GM13976 (cell line): ENCODE data around the gene MESD.

Experiments used
- DNase-seq: peaks from one replicate; pipeline ENCODE4 v3.0.0; 2012; ENCODE audit warnings: low spot score
- in situ Hi-C: fragments of 300-500 bp; cut with MboI; formaldehyde crosslinking; loops from one replicate; pipeline ENCODE4 v1.12.0; 2022; ENCODE audit warnings: low sequenced_read_pairs, mixed read lengths, inconsistent platforms; ENCODE audit not compliant: unreplicated experiment
- TF ChIP-seq, protein P1 (sequence below): IDR thresholded peaks from 2 replicates; pipeline ENCODE4 v1.5.1; 2012; ENCODE audit warnings: borderline replicate concordance, mild to moderate bottlenecking; ENCODE audit not compliant: insufficient read depth; ENCODE audit errors: extremely low read depth, missing control alignments, control extremely low read depth

Gene MESD

DNA sequence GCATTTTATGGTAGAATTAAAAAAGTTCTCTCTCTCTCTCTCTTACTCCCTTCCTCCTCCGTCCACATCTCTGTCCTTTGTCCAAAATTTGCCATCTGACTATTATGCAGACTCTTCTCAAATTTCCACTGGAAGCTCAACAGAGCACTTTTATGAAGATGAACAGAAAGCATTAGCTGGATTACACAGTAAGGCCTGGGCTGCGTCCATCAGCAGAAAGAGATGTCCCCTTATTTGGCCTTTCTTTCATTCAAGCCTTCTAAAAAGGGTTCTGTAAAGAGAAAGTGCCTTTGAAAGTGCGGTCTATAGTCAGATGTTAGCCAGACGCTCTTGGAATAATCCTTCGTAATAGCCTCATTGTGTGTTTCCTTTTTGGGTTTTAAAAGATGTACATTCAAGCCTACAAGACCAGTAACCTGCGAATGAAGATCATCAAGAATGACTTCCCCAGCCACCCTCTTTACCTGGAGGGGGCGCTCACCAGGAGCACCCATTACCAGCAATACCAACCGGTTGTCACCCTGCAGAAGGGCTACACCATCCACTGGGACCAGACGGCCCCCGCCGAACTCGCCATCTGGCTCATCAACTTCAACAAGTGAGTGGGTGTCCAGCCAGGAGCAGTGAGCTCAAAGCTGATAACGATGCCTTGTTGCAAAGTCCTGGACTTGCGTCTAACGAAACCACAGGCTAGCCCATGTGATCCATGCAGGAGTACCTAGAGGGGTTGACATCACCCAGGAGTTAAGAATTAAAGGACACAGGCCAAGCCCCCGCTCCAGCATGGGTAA lies 53.1 kb downstream of the MESD start:
- DNase-seq: no peak

DNA sequence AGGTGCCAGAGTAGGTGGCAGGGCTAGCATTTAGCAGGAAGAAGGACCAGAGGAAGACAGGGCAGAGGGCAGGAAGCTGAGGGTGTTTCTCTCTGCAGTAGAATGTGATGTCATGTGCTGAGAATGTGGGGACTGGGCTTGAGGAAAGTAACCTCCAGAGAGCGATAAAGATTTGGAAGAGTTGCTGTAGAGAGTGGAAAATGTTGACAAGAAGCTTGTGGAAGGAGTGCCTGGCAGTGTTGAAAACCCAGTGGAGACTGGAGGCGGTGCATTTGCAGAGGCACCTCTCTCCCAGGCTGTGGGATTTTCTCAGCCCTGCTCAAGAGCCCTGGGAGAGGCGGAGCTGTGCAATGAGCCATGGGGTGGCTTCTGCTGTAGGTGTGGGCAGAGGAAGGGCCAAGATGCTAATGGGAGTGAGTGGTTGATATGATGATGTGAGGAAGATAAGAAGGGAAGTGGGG lies 54.8 kb downstream of the MESD start:
- in situ Hi-C loops: no loop called here
- TF ChIP-seq, protein P1, sequence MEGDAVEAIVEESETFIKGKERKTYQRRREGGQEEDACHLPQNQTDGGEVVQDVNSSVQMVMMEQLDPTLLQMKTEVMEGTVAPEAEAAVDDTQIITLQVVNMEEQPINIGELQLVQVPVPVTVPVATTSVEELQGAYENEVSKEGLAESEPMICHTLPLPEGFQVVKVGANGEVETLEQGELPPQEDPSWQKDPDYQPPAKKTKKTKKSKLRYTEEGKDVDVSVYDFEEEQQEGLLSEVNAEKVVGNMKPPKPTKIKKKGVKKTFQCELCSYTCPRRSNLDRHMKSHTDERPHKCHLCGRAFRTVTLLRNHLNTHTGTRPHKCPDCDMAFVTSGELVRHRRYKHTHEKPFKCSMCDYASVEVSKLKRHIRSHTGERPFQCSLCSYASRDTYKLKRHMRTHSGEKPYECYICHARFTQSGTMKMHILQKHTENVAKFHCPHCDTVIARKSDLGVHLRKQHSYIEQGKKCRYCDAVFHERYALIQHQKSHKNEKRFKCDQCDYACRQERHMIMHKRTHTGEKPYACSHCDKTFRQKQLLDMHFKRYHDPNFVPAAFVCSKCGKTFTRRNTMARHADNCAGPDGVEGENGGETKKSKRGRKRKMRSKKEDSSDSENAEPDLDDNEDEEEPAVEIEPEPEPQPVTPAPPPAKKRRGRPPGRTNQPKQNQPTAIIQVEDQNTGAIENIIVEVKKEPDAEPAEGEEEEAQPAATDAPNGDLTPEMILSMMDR: no peak
- DNase-seq: no peak

More for the DNA sequence above, 53.1 kb downstream of the MESD start:
- TF ChIP-seq, protein P1: no peak
- in situ Hi-C loops: no loop called here

DNA sequence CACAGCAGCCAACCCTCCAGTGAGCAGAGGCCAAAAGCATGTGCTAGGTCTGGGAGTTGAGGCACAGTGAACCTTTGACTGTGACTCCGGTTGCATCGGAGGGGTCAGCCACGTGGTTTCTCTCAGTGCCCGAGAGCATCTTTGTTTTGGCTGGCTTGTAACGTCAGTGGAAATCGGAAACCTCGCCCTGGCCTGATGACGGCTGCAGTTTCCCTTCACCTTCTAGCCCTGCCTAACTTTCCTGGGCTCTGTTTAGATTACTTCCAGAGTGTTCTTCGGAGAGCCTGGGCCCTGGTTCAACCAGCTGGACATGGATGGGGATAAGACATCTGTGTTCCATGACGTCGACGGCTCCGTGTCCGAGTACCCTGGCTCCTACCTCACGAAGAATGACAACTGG lies 56.6 kb downstream of the MESD start:
- TF ChIP-seq, protein P1: no peak
- in situ Hi-C loops: no loop called here
- no peak for DNase-seq

DNA sequence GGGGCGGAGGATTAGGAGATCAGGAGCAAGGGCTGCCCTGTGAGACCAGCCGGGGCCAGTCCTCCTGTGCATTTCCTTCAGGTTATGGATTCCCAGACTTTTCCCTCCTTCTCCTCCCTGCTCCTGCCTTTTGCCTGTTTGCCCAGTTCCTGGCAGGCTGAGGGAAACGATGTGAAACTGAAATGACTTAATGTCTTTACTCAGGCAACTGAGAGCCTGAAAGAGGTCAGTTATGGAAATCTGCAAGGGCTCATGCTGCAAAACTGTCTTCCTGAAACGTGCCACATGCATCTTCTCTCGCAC lies 57.2 kb downstream of the MESD start:
- DNase-seq: no peak
- in situ Hi-C loops: no loop called here
- TF ChIP-seq, protein P1: no peak

DNA sequence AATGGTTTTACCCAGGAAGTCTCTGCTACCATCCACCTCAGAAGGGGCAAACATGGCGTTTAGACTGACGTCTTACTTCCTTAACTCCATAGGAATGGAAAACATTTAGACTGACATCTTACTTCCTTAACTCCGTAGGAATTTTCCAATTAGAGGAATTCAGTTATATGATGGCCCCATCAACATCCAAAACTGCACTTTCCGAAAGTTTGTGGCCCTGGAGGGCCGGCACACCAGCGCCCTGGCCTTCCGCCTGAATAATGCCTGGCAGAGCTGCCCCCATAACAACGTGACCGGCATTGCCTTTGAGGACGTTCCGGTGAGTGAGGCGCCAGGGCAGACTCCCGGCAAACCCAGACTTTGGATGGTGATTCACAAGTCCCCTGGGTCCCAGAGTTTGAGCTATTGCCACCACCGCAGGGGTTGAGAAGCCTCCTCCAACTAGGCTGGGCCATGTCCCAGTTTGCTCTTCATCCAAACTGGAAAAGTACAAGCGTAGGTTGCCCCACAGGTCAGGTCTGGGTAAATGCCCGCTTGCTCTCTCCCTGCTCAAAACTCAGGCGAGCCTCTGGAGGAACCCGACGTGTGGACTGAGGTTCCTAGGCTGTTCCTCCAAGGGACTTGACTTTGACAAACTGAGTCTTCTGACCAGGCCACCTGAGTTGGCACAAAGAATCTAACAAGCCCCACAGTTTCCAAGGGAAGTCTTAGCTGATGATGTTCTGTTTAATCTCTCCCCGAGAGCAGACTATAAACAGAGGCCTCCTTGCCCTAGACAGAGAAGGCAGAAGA lies 57.7 kb downstream of the MESD start:
- no peak for DNase-seq
- in situ Hi-C loops: no loop called here
- TF ChIP-seq, protein P1: no peak

DNA sequence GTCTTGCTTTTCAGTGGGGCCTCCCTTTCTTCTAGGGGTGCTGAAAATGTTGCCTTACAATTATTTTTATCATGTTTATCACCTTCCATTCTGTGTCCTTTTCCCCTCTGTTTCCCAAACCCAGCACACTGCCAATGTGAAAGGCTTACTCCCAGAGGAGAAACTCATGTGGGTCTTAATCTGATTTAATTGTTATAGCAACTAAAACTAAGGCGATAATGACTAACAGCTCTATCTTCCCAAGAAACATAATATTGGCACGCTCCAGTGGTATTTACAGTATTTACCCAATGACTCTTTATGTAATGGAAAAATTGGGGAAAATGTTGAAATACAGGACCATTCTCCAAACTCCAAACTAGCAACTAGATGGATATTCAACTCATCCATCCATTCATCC lies 58.4 kb downstream of the MESD start:
- in situ Hi-C loops: no loop called here
- DNase-seq: no peak
- TF ChIP-seq, protein P1: no peak
